GM21447 (cell line): ENCODE measurements around the gene AGTRAP.

Source experiments
- ATAC-seq: cut with Tn5 transposase; IDR thresholded peaks from one replicate; pipeline ENCODE4 v1.9.1; 2021; ENCODE audit not compliant: unreplicated experiment

AGTRAP gene

GRCh38 chr1:11735854-11736745, at the start of gene AGTRAP:
AGTRAP (plus strand) TSS chr1:11736136; CDS start chr1:11736209, 73 bp downstream.
- peak; percentile 53 for ATAC-seq

- ATAC-seq = no peak
Observed at GRCh38 chr1:11688506-11688905, 47.4 kb upstream of the AGTRAP start.

- ATAC-seq = no peak
Observed at GRCh38 chr1:11690397-11691301, 45.3 kb upstream of the AGTRAP start.

DNA sequence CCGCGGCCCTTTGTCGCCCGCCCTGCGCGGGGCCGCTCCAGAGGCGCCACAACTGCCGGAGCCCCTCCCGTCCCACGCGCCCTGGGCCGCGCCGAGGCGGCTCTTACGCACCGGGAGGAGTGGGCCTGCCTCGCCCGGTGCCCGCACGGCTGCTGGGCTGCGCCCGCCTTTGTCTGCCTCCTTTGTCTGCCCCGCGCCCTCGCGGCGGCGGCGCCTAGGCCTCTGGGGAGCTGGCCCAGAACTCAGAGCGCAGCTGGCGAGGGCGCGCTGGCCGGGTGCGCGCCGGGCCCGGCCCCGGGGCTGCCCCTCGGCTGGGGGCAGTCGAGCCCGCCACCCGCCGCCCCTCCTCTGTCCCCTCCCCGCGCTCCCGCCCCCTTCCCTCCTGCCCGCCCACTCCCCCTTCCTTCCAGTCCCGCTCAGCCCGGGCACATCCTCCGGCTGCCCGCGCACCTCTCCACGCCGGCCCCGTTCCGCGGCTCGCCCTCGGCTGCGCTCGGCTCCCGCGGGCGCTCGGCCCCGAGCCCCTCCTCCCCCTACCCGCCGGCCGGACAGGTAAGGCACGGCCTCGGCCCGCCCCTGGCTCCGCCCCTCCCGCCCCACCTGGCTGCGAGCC, 44.5 kb upstream of the AGTRAP start, which contains the start of gene DRAXIN:
Gene DRAXIN, plus strand, starts transcription at position 409 of the 613 bp plus-strand sequence. CDS start 14,549 bp downstream, outside the sequence.
- no peak for ATAC-seq

- ATAC-seq = no peak
Observed at GRCh38 chr1:11691928-11692711, 43.8 kb upstream of the AGTRAP start.

- ATAC-seq = no peak
Observed at GRCh38 chr1:11693024-11693590, 42.8 kb upstream of the AGTRAP start.

DNA sequence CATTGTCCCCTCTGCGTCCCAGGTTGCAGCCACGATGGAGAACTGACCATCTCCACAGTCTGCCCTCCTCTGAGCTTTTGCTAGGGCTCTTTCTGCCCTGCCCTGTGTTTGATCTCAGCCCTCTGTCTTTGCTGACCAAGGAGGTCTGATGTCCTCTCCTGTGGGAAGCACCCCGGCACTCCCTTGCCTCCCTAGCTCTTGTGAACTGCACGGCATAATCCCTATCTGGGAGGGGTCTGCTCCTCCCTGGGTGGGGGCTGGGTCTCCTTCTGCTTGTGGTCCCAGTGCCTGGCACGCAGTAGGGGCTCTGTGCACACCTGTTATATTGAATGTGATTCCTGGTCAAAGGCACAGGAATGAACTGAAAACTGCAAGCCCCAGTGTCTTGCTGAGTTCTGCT, 42.0 kb upstream of the AGTRAP start:
- no peak for ATAC-seq

DNA sequence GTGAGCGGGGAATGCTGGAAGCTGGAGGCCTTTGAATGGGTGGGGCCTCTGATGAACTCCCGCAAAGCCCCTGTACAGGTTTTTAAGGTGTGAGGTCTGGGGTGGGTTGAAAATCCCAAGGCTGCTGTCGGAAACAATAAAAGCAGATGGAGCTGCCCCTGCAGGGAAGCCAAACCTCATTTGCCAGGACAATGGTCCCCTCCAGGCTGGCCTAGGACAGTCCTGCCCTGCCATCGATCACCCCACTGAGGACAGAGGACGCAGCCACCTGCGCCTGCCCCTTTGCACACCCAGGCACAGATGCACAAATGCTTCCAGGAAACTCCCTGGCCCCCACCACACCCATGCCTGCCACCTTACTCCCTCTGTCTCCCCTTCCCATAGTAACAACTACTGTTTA, 40.1 kb upstream of the AGTRAP start:
- no peak for ATAC-seq

GRCh38 chr1:11697188-11697892, 38.6 kb upstream of the AGTRAP start:
- no peak for ATAC-seq

- no peak for ATAC-seq
Observed at GRCh38 chr1:11697893-11698210, 38.1 kb upstream of the AGTRAP start.

DNA sequence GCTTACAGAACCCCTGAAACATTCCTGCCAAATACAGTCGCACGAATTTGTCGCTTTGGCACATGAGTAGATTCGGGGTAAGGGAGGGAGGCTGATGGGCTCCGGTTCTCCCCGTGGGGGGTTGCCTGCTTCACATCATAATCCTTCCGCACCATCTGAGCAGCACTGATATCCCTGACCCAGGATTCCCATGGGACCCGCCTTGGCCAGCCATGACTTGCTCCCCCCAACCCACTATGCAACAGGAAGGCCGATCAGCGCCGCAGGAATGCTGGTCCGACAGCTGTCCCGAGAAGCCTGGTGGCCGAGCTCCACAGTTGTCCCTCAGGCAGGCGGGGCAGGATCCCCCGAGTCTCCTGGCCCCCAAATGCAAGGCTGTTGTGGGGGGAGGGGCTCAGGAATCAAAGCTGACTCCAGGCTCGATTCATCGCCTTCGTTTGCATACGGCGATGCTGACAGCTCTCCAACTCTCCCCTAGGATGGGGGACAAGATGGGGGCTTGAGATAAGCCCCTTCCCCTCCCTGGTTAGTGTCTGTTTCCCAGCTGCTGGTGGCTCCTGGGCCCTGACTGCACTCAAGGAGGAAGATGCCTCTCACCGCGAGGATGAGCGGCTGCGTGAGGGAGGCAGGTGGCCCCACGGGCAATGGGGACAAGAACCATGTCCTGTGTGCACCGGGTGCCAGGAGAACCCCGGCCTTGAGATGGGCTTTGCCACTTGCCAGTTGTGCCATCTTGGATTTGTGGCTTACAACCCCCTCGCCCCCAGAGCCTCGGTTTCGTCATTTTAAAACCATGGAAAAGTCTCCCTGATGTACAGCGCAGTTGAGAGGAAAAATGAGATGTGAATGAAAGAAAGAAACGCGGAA, 35.1 kb upstream of the AGTRAP start:
- ATAC-seq = no peak

GRCh38 chr1:11701551-11701961, 34.4 kb upstream of the AGTRAP start:
- no peak for ATAC-seq

- no peak for ATAC-seq
Observed at GRCh38 chr1:11701981-11702803, 33.7 kb upstream of the AGTRAP start.

- ATAC-seq = no peak
Observed at GRCh38 chr1:11703357-11704193, 32.4 kb upstream of the AGTRAP start.

- no peak for ATAC-seq
Observed at GRCh38 chr1:11704194-11704529, 31.8 kb upstream of the AGTRAP start.

GRCh38 chr1:11704691-11705475, 31.1 kb upstream of the AGTRAP start:
- ATAC-seq = no peak
